Gastroesophageal sphincter (tissue), 3 donors: ENCODE data around the gene CCDC124.

Experiments
- CTCF ChIP-seq, 4 experiments: fragments of 200-600 bp in 2 of 4; fragments of 450-650 bp in 2 of 4; sonication (generic) in 1 of 4; IDR thresholded peaks; one replicate each; pipeline ENCODE4 v1.5.1; 2017 to 2019; ENCODE audit warnings: antibody characterized with exemption in 4 of 4, mild to moderate bottlenecking in 2 of 4, moderate library complexity in 2 of 4
- EP300 ChIP-seq: sonication (generic); formaldehyde crosslinking; IDR thresholded peaks from one replicate; pipeline ENCODE4 v1.6.1; 2017; ENCODE audit warnings: antibody characterized with exemption, mild to moderate bottlenecking
- POLR2AphosphoS5 ChIP-seq: sonication (generic); formaldehyde crosslinking; IDR thresholded peaks from one replicate; pipeline ENCODE4 v1.6.1; 2017; ENCODE audit warnings: antibody characterized with exemption

GRCh38 chr19:17981611-17982010 lies 48.8 kb downstream of the CCDC124 start:
- no peak for TF ChIP-seq POLR2AphosphoS5
- TF ChIP-seq CTCF (IDR thresholded peaks at IDR 0.05): no peak
- no peak for TF ChIP-seq EP300
